Mesenchymal stem cell (in vitro differentiated cells and primary cell): ENCODE measurements around the gene ZFP36L1.
A peak's percentile ranks its signal among the peaks of the same experiment; 100 is the strongest.

ENCODE experiments used
- DNase-seq: peaks from one replicate; pipeline ENCODE4 v3.0.0-alpha.2; 2013
- H2AFZ ChIP-seq: one replicate; pipeline ENCODE4 v1.6.1; 2013; ENCODE audit warnings: low read depth, mild to moderate bottlenecking, control low read depth, inconsistent platforms, low read length, moderate library complexity
- H2AK5ac ChIP-seq: 2 replicates; pipeline ENCODE4 v1.6.1; 2013; ENCODE audit warnings: low read length, moderate library complexity, mild to moderate bottlenecking, inconsistent platforms; ENCODE audit not compliant: severe bottlenecking
- H2BK120ac ChIP-seq: one replicate; pipeline ENCODE4 v1.6.1; 2013; ENCODE audit warnings: low read depth, mild to moderate bottlenecking, inconsistent platforms, low read length, moderate library complexity
- H2BK12ac ChIP-seq, 2 experiments: one replicate each; pipeline ENCODE4 v1.6.1; 2013; ENCODE audit warnings: inconsistent platforms in 2 of 2, low read length in 2 of 2, mild to moderate bottlenecking in 2 of 2, moderate library complexity in 2 of 2, control low read depth in 1 of 2
- H2BK15ac ChIP-seq: one replicate; pipeline ENCODE4 v1.6.1; 2013; ENCODE audit warnings: mild to moderate bottlenecking, low read depth, inconsistent platforms; ENCODE audit not compliant: poor library complexity, severe bottlenecking
- H2BK5ac ChIP-seq: 2 replicates; pipeline ENCODE4 v1.6.1; 2013; ENCODE audit warnings: low read depth, mild to moderate bottlenecking, low read length, control low read depth, inconsistent platforms; ENCODE audit not compliant: poor library complexity, severe bottlenecking
- H3K14ac ChIP-seq, 2 experiments: one replicate each; pipeline ENCODE4 v1.6.1; 2013; ENCODE audit warnings: inconsistent platforms in 2 of 2, low read length in 2 of 2, control low read depth in 1 of 2, mild to moderate bottlenecking in 1 of 2, moderate library complexity in 1 of 2
- H3K18ac ChIP-seq, 2 experiments: one replicate each; pipeline ENCODE4 v1.6.1; 2013; ENCODE audit warnings: inconsistent platforms in 2 of 2, low read length in 2 of 2, control low read depth in 1 of 2, low read depth in 1 of 2, mild to moderate bottlenecking in 1 of 2
- H3K23ac ChIP-seq, 2 experiments: one replicate each; pipeline ENCODE4 v1.6.1; 2013; ENCODE audit warnings: inconsistent platforms in 2 of 2, low read length in 2 of 2, mild to moderate bottlenecking in 2 of 2, moderate library complexity in 2 of 2, control low read depth in 1 of 2
- H3K27ac ChIP-seq: 2 replicates; pipeline ENCODE4 v1.5.1; 2013; ENCODE audit warnings: mild to moderate bottlenecking, moderate library complexity, low read length, control low read depth, inconsistent platforms; ENCODE audit not compliant: poor library complexity, severe bottlenecking
- H3K27me3 ChIP-seq, 2 experiments: 2 replicates each; pipeline versions ENCODE4 v1.6.1 to v1.7.0; 2013; ENCODE audit warnings: low read length in 2 of 2, mild to moderate bottlenecking in 2 of 2, moderate library complexity in 2 of 2, control low read depth in 1 of 2, inconsistent platforms in 1 of 2; ENCODE audit not compliant: control insufficient read depth in 1 of 2, insufficient read depth in 1 of 2
- H3K36me3 ChIP-seq, 2 experiments: 2 replicates each; pipeline versions ENCODE4 v1.6.1 to v1.7.0; 2013; ENCODE audit warnings: low read length in 2 of 2, control low read depth in 1 of 2, inconsistent platforms in 1 of 2, low read depth in 1 of 2, mild to moderate bottlenecking in 1 of 2; ENCODE audit not compliant: insufficient read depth in 2 of 2, control insufficient read depth in 1 of 2
- H3K4ac ChIP-seq, 2 experiments: one replicate each; pipeline ENCODE4 v1.6.1; 2013; ENCODE audit warnings: inconsistent platforms in 2 of 2, low read length in 2 of 2, mild to moderate bottlenecking in 2 of 2, moderate library complexity in 2 of 2, control low read depth in 1 of 2, low read depth in 1 of 2
- H3K4me1 ChIP-seq: 2 replicates; pipeline ENCODE4 v1.6.1; 2013; ENCODE audit warnings: low read depth, low read length, control low read depth; ENCODE audit not compliant: control insufficient read depth, insufficient read depth
- H3K4me2 ChIP-seq: 2 replicates; pipeline ENCODE4 v1.6.1; 2013; ENCODE audit warnings: low read length, mild to moderate bottlenecking, inconsistent platforms; ENCODE audit not compliant: poor library complexity, severe bottlenecking
- H3K4me3 ChIP-seq, 2 experiments: 2 replicates each; pipeline versions ENCODE4 v1.5.1 to v1.7.0; 2013; ENCODE audit warnings: low read length in 2 of 2, mild to moderate bottlenecking in 2 of 2, control low read depth in 1 of 2, low read depth in 1 of 2; ENCODE audit not compliant: insufficient read depth in 1 of 2
- H3K79me1 ChIP-seq: replicated peaks from 2 replicates; pipeline ENCODE4 v1.6.1; 2013; ENCODE audit warnings: mild to moderate bottlenecking, control low read depth, low read length, inconsistent platforms; ENCODE audit not compliant: poor library complexity, severe bottlenecking
- H3K9ac ChIP-seq: 2 replicates; pipeline ENCODE4 v1.7.0; 2013; ENCODE audit warnings: mild to moderate bottlenecking, low read length, moderate library complexity
- H3K9me3 ChIP-seq: 2 replicates; pipeline ENCODE4 v1.7.0; 2013; ENCODE audit warnings: mild to moderate bottlenecking, low read length; ENCODE audit not compliant: control insufficient read depth
- H4K8ac ChIP-seq: one replicate; pipeline ENCODE4 v1.6.1; 2013; ENCODE audit warnings: inconsistent platforms, mild to moderate bottlenecking, low read length, moderate library complexity
- H4K91ac ChIP-seq: one replicate; pipeline ENCODE4 v1.6.1; 2013; ENCODE audit warnings: mild to moderate bottlenecking, low read length, inconsistent platforms
- WGBS: methylation state at CpG from one replicate; pipeline ENCODE4 v1.1.7; 2013; ENCODE audit warnings: mixed read lengths; 5-methylcytosine and 5-hydroxymethylcytosine counted together

The ZFP36L1 gene

GRCh38 chr14:68739701-68740100, 53.2 kb downstream of the ZFP36L1 start:
- H3K18ac ChIP-seq: no peak overlapping the region
- H3K9ac ChIP-seq: no peak overlapping the region
- H2AK5ac ChIP-seq: no peak overlapping the region
- 99% methylated on average over 7 of the region's 7 CpGs for WGBS
- no peak for DNase-seq
- no peaks in the 10 kb centered on the region for H3K36me3 ChIP-seq
- H3K9me3 ChIP-seq: peaks cover 5% of the 10 kb centered on the region
- H3K23ac ChIP-seq: no peak overlapping the region
- no peak overlapping the region for H3K27ac ChIP-seq
- H3K4me2 ChIP-seq: no peak overlapping the region
- H2BK5ac ChIP-seq: no peak overlapping the region
- peaks cover 0 to 4% of the 10 kb centered on the region in 2 experiments for H3K27me3 ChIP-seq
- H4K91ac ChIP-seq: peak overlapping the region; percentile 7
- no peak overlapping the region for H4K8ac ChIP-seq
- H2BK12ac ChIP-seq: peak overlapping the region in 1 of 2 experiments; percentile 71
- H3K14ac ChIP-seq: no peak overlapping the region
- H2AFZ ChIP-seq: no peak overlapping the region
- H3K4ac ChIP-seq: no peak overlapping the region
- no peak overlapping the region for H2BK15ac ChIP-seq
- H3K4me3 ChIP-seq: no peak overlapping the region
- no peaks in the 10 kb centered on the region for H3K79me1 ChIP-seq
- H2BK120ac ChIP-seq: no peak overlapping the region
- H3K4me1 ChIP-seq: peaks cover 1% of the 10 kb centered on the region

- Histone ChIP-seq H3K4ac (peak overlapping the region; percentile 9 to 58), H3K14ac (peak overlapping the region in 1 of 2 experiments; percentile 61), H3K23ac (no peak overlapping the region), H3K36me3 (no peaks in the 10 kb centered on the region), H4K8ac (no peak overlapping the region), H3K9me3 (peaks cover 5% of the 10 kb centered on the region), H2BK12ac (peak overlapping the region; percentile 86 to 88), H3K4me3 (no peak overlapping the region), H2AFZ (no peak overlapping the region), H3K79me1 (no peaks in the 10 kb centered on the region), H2AK5ac (no peak overlapping the region), H3K27ac (no peak overlapping the region), H3K27me3 (no peaks in the 10 kb centered on the region), H3K9ac (no peak overlapping the region), H3K18ac (peak overlapping the region in 1 of 2 experiments; percentile 53), H3K4me1 (peaks cover 4% of the 10 kb centered on the region), H2BK15ac (no peak overlapping the region), H2BK120ac (no peak overlapping the region), H3K4me2 (no peak overlapping the region), H4K91ac (no peak overlapping the region), H2BK5ac (no peak overlapping the region)
- 87% methylated on average over 4 of the region's 4 CpGs for WGBS
- no peak for DNase-seq
These were observed 54.3 kb downstream of the ZFP36L1 start for GRCh38 chr14:68738559-68738958.
